ENCODE results near the gene SEC31A.

DNA sequence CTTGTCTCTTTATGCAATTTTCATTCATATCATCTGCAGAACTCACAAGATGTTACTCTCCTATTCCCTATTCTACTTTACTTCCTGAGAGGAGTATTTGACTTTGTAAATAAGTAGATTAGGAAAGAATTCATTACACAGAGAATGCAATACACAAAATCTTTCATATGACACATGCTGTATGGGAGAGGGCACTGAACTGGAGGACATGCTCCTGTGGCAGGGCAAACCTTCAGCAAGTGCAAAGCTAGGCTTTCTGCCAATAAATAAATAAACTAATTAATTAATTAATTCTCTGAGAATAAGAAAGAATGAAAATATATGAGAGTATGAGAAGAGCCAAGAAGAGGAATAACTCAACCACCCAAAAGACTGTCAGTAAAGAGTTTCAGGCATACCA is 43.5 kb upstream of the SEC31A start:
- no peak for TF ChIP-seq MAX (IDR thresholded peaks at IDR 0.05; ENCODE audit: low read depth)
- TF ChIP-seq, protein P1, sequence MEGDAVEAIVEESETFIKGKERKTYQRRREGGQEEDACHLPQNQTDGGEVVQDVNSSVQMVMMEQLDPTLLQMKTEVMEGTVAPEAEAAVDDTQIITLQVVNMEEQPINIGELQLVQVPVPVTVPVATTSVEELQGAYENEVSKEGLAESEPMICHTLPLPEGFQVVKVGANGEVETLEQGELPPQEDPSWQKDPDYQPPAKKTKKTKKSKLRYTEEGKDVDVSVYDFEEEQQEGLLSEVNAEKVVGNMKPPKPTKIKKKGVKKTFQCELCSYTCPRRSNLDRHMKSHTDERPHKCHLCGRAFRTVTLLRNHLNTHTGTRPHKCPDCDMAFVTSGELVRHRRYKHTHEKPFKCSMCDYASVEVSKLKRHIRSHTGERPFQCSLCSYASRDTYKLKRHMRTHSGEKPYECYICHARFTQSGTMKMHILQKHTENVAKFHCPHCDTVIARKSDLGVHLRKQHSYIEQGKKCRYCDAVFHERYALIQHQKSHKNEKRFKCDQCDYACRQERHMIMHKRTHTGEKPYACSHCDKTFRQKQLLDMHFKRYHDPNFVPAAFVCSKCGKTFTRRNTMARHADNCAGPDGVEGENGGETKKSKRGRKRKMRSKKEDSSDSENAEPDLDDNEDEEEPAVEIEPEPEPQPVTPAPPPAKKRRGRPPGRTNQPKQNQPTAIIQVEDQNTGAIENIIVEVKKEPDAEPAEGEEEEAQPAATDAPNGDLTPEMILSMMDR (IDR thresholded peaks at IDR 0.05) = no peak
- no peak for TF ChIP-seq JUND (IDR thresholded peaks at IDR 0.05)
- TF ChIP-seq POLR2AphosphoS5 (IDR thresholded peaks at IDR 0.05; ENCODE audit: low read depth, low read length) = no peak
- TF ChIP-seq, protein P2, sequence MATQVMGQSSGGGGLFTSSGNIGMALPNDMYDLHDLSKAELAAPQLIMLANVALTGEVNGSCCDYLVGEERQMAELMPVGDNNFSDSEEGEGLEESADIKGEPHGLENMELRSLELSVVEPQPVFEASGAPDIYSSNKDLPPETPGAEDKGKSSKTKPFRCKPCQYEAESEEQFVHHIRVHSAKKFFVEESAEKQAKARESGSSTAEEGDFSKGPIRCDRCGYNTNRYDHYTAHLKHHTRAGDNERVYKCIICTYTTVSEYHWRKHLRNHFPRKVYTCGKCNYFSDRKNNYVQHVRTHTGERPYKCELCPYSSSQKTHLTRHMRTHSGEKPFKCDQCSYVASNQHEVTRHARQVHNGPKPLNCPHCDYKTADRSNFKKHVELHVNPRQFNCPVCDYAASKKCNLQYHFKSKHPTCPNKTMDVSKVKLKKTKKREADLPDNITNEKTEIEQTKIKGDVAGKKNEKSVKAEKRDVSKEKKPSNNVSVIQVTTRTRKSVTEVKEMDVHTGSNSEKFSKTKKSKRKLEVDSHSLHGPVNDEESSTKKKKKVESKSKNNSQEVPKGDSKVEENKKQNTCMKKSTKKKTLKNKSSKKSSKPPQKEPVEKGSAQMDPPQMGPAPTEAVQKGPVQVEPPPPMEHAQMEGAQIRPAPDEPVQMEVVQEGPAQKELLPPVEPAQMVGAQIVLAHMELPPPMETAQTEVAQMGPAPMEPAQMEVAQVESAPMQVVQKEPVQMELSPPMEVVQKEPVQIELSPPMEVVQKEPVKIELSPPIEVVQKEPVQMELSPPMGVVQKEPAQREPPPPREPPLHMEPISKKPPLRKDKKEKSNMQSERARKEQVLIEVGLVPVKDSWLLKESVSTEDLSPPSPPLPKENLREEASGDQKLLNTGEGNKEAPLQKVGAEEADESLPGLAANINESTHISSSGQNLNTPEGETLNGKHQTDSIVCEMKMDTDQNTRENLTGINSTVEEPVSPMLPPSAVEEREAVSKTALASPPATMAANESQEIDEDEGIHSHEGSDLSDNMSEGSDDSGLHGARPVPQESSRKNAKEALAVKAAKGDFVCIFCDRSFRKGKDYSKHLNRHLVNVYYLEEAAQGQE (IDR thresholded peaks at IDR 0.05; ENCODE audit: low read depth, low read length) = no peak
- no peak for TF ChIP-seq MEF2A (IDR thresholded peaks at IDR 0.05; ENCODE audit: borderline replicate concordance, low read depth)
- no peak for TF ChIP-seq GABPA (IDR thresholded peaks at IDR 0.05; ENCODE audit: low read depth)
- TF ChIP-seq NRF1 (IDR thresholded peaks at IDR 0.05; ENCODE audit: low read depth, low read length) = no peak
- no peak for TF ChIP-seq RCOR1 (IDR thresholded peaks at IDR 0.05; ENCODE audit: low read length)
- no peak for TF ChIP-seq MXI1 (IDR thresholded peaks at IDR 0.05; ENCODE audit: low read depth, low read length)
- TF ChIP-seq EZH2phosphoT487 (IDR thresholded peaks at IDR 0.05; ENCODE audit: borderline replicate concordance, low read depth) = no peak
- TF ChIP-seq FOXJ3 (CRISPR knock-in tag; IDR thresholded peaks at IDR 0.05) = no peak
- TF ChIP-seq YY1 (IDR thresholded peaks at IDR 0.05; ENCODE audit: low read depth) = no peak
- no peak for TF ChIP-seq SMC3 (IDR thresholded peaks at IDR 0.05; ENCODE audit: low read depth, low read length)

Measured in SK-N-SH (cell line).